ENCODE measurements around the gene REC114. TPM values are rescaled to one million over a fixed set of nuclear protein-coding genes. Genes with fewer than 3 reads are reported as not detected.

Gene REC114
- total and polyA plus RNA-seq, 2 donors (not counting 3 experiments of a cell fraction or from before 2014, with no cell fraction given) = not detected

DNA sequence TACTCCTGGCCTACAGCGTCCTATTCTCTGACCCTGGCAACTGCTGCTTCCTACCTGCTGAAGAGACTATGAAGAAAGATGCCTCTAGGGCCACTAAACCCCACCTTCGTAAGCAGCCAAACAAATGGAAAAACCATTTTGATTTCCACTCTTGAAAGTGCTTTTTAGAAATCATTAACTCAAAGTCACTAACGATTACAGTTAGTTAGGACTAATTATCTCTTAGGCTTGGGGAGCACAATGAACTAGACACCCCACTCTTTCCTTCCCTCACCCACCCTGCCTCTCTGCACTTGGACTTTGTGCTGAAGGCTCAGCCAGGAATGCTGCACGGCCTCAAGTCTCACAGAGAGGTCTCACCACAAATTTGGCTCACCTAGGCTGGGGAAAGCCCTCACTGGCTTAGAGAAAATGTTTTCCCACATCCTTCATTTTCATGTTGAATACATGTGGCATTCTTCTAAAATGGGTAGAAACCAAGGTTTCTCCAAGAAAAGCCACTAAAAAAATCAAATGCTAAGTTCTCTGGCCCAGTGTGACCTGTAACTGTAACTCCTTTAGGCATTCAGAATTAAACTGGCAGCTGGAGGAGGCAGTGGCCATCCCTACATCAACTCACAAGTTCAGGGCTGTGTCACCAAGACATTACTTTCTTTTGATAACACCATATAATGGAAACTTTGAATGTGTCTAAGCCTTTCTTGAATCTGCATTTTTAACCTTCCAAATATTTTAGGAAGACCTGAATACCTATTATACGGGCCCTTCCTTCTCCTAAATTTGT lies 143.1 kb downstream of the REC114 start:
- Histone ChIP-seq H3K9me1 (replicated peaks; ENCODE audit: control insufficient read depth, extremely low read depth, insufficient read depth, low read length) (no peaks in the 10 kb centered on the region), H3K27me3 (ENCODE audit: control insufficient read depth in 2 of 2, insufficient read depth in 2 of 2, low read length in 2 of 2) (no peaks in the 10 kb centered on the region), H3K4me1 (ENCODE audit: control insufficient read depth, extremely low read depth, insufficient read depth, low read length) (no peaks in the 10 kb centered on the region), H3K4me2 (ENCODE audit: insufficient read depth, low read length) (no peak overlapping the region), H2AFZ (ENCODE audit: low read depth, low read length) (no peak overlapping the region), H3K36me3 (ENCODE audit: control insufficient read depth in 2 of 2, extremely low read depth in 1 of 2, insufficient read depth in 2 of 2, low read length in 2 of 2) (peaks cover 9 to 20% of the 10 kb centered on the region in 2 experiments), H4K20me1 (replicated peaks; ENCODE audit: control insufficient read depth, extremely low read depth, insufficient read depth, low read length) (no peaks in the 10 kb centered on the region), H3K9ac (replicated peaks; ENCODE audit: extremely low read depth, insufficient read depth, low read length) (no peak overlapping the region), H3K4me3 (replicated peaks in 1 of 3; ENCODE audit: insufficient read depth in 1 of 3, low read depth in 1 of 3, low read length in 3 of 3) (no peak overlapping the region), H3K79me2 (ENCODE audit: control insufficient read depth, insufficient read depth, low read length) (no peaks in the 10 kb centered on the region), H3K9me3 (replicated peaks; ENCODE audit: control insufficient read depth, insufficient read depth, low read length) (no peaks in the 10 kb centered on the region), H3K27ac (ENCODE audit: insufficient read depth, low read depth, low read length) (no peak overlapping the region)
- no TSS peak for BruUV-seq (replicated peaks)
- no peak for DNase-seq (ENCODE audit: low read depth, low spot score)
- ChIA-PET CTCF (interaction anchor here (1.1 to 2.0 kb wide), 2 partner anchors 50 to 114 kb away, joined by 3 to 9 read pairs; no protein-coding TSS in a partner anchor), POLR2A (no interaction called here)
- no peak for FAIRE-seq
- dilution Hi-C loops (cut with MboI; ENCODE audit: extremely low pct_ligation_motif_present, low sequenced_read_pairs) (no loop called here), intact Hi-C loops (cut with micrococcal nuclease) (no loop called here)
- TF ChIP-seq GATA2 (IDR thresholded peaks at IDR 0.05; ENCODE audit: insufficient read depth, insufficient read length, low read depth, low read length) = no peak
- TF ChIP-seq JUN (IDR thresholded peaks at IDR 0.05; ENCODE audit: borderline replicate concordance, insufficient read depth, insufficient read length, low read depth) = no peak
- no peak for TF ChIP-seq EZH2 (IDR thresholded peaks at IDR 0.05; ENCODE audit: borderline replicate concordance, low read depth, low read length, severe bottlenecking)
- TF ChIP-seq, protein P1, sequence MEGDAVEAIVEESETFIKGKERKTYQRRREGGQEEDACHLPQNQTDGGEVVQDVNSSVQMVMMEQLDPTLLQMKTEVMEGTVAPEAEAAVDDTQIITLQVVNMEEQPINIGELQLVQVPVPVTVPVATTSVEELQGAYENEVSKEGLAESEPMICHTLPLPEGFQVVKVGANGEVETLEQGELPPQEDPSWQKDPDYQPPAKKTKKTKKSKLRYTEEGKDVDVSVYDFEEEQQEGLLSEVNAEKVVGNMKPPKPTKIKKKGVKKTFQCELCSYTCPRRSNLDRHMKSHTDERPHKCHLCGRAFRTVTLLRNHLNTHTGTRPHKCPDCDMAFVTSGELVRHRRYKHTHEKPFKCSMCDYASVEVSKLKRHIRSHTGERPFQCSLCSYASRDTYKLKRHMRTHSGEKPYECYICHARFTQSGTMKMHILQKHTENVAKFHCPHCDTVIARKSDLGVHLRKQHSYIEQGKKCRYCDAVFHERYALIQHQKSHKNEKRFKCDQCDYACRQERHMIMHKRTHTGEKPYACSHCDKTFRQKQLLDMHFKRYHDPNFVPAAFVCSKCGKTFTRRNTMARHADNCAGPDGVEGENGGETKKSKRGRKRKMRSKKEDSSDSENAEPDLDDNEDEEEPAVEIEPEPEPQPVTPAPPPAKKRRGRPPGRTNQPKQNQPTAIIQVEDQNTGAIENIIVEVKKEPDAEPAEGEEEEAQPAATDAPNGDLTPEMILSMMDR (IDR thresholded peaks at IDR 0.05; ENCODE audit: extremely low read depth in 1 of 2, insufficient read depth in 1 of 2, low read depth in 1 of 2, low read length in 2 of 2) = no peak
- TF ChIP-seq FOS (IDR thresholded peaks at IDR 0.05; ENCODE audit: borderline replicate concordance, insufficient read depth, low read length) = no peak
- TF ChIP-seq, protein P2, sequence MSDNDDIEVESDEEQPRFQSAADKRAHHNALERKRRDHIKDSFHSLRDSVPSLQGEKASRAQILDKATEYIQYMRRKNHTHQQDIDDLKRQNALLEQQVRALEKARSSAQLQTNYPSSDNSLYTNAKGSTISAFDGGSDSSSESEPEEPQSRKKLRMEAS (IDR thresholded peaks at IDR 0.05; ENCODE audit: insufficient read depth, insufficient read length) = no peak
- no peak for TF ChIP-seq POLR2AphosphoS5 (IDR thresholded peaks at IDR 0.05; ENCODE audit: insufficient read depth, low read depth, low read length)
- no peak for TF ChIP-seq MYC (IDR thresholded peaks at IDR 0.05; ENCODE audit: low read depth, low read length)
- TF ChIP-seq POLR2A (IDR thresholded peaks at IDR 0.05; ENCODE audit: low read depth, low read length) = no peak
